ENCODE data around the gene SLC38A1.

DNA sequence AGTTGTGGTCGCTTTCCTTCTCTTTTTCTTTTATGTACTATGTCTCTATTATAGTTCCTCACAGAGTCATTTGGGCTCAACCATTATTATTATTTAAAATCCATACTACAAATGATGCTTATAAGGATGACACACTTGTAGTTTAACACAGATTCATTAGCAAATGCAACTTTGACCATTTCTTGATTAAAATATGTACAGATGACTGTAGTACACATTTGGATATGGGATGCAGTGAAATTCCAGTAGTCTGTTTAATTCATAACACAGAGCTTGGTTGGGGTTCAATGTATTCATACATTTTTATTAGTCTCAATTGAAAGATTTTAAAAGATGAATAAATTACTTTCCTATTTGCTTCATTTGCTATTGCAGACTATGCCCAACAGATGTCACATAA lies 30.0 kb downstream of the SLC38A1 start:
- TF ChIP-seq, protein P1, sequence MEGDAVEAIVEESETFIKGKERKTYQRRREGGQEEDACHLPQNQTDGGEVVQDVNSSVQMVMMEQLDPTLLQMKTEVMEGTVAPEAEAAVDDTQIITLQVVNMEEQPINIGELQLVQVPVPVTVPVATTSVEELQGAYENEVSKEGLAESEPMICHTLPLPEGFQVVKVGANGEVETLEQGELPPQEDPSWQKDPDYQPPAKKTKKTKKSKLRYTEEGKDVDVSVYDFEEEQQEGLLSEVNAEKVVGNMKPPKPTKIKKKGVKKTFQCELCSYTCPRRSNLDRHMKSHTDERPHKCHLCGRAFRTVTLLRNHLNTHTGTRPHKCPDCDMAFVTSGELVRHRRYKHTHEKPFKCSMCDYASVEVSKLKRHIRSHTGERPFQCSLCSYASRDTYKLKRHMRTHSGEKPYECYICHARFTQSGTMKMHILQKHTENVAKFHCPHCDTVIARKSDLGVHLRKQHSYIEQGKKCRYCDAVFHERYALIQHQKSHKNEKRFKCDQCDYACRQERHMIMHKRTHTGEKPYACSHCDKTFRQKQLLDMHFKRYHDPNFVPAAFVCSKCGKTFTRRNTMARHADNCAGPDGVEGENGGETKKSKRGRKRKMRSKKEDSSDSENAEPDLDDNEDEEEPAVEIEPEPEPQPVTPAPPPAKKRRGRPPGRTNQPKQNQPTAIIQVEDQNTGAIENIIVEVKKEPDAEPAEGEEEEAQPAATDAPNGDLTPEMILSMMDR (IDR thresholded peaks at IDR 0.05): no peak
- TF ChIP-seq POLR2A (IDR thresholded peaks at IDR 0.05; ENCODE audit: low read length) (no peak), CEBPB (IDR thresholded peaks at IDR 0.05) (no peak), KDM1A (IDR thresholded peaks at IDR 0.05; ENCODE audit: low read depth) (no peak), KDM5A (IDR thresholded peaks at IDR 0.05) (no peak), ZSCAN20 (CRISPR knock-in tag; IDR thresholded peaks at IDR 0.05) (no peak), EP300 (IDR thresholded peaks at IDR 0.05) (no peak), RAD21 (conservative IDR thresholded peaks at IDR 0.05 in 1 of 2, IDR thresholded peaks at IDR 0.05 in 1 of 2) (no peak), NR3C1 (IDR thresholded peaks at IDR 0.05) (no peak)
- TF ChIP-seq, protein P2, sequence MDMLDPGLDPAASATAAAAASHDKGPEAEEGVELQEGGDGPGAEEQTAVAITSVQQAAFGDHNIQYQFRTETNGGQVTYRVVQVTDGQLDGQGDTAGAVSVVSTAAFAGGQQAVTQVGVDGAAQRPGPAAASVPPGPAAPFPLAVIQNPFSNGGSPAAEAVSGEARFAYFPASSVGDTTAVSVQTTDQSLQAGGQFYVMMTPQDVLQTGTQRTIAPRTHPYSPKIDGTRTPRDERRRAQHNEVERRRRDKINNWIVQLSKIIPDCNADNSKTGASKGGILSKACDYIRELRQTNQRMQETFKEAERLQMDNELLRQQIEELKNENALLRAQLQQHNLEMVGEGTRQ (IDR thresholded peaks at IDR 0.05): no peak
- TF ChIP-seq, protein P3, sequence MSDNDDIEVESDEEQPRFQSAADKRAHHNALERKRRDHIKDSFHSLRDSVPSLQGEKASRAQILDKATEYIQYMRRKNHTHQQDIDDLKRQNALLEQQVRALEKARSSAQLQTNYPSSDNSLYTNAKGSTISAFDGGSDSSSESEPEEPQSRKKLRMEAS (IDR thresholded peaks at IDR 0.05): no peak
- TF ChIP-seq, protein P4, sequence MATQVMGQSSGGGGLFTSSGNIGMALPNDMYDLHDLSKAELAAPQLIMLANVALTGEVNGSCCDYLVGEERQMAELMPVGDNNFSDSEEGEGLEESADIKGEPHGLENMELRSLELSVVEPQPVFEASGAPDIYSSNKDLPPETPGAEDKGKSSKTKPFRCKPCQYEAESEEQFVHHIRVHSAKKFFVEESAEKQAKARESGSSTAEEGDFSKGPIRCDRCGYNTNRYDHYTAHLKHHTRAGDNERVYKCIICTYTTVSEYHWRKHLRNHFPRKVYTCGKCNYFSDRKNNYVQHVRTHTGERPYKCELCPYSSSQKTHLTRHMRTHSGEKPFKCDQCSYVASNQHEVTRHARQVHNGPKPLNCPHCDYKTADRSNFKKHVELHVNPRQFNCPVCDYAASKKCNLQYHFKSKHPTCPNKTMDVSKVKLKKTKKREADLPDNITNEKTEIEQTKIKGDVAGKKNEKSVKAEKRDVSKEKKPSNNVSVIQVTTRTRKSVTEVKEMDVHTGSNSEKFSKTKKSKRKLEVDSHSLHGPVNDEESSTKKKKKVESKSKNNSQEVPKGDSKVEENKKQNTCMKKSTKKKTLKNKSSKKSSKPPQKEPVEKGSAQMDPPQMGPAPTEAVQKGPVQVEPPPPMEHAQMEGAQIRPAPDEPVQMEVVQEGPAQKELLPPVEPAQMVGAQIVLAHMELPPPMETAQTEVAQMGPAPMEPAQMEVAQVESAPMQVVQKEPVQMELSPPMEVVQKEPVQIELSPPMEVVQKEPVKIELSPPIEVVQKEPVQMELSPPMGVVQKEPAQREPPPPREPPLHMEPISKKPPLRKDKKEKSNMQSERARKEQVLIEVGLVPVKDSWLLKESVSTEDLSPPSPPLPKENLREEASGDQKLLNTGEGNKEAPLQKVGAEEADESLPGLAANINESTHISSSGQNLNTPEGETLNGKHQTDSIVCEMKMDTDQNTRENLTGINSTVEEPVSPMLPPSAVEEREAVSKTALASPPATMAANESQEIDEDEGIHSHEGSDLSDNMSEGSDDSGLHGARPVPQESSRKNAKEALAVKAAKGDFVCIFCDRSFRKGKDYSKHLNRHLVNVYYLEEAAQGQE (IDR thresholded peaks at IDR 0.05): no peak
